NCI-H345 (cell line): ENCODE data around the gene PNMA3.
"Not testable (repeated sequence)": the region's sequence is repeated elsewhere in the genome, so short reads cannot be mapped to it uniquely, and the experiment has no call there.

Experiments
- DNase-seq: peaks from one replicate; lab custom pipeline; 2025; lab: John Stamatoyannopoulos, UW

PNMA3 gene

GRCh38 chrX:153074262-153074899 lies 18.1 kb downstream of the PNMA3 start:
- DNase-seq, result no peak

- no peak for DNase-seq
These were observed 18.7 kb downstream of the PNMA3 start for GRCh38 chrX:153074935-153075334.

DNA sequence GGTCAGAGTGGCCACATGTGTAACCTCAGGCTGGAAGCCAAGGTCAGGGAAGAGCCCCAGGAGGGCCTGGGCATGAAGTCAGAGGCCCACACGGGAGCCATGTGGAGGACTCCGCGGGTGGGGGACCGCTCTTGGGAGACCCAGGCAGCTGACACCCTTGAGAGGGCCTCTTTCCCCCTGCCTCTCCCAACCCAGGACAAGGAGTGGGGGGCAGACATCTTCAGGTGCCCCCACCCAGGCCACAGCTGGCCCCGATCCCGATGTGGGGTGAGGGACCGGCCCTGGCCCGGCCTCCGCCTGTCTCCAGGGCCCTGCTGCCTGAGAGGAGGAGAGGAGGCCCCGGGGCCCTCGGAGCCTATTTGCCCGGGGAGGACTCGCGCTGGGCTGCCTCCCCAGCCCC lies 19.1 kb downstream of the PNMA3 start:
- DNase-seq, result no peak

DNA sequence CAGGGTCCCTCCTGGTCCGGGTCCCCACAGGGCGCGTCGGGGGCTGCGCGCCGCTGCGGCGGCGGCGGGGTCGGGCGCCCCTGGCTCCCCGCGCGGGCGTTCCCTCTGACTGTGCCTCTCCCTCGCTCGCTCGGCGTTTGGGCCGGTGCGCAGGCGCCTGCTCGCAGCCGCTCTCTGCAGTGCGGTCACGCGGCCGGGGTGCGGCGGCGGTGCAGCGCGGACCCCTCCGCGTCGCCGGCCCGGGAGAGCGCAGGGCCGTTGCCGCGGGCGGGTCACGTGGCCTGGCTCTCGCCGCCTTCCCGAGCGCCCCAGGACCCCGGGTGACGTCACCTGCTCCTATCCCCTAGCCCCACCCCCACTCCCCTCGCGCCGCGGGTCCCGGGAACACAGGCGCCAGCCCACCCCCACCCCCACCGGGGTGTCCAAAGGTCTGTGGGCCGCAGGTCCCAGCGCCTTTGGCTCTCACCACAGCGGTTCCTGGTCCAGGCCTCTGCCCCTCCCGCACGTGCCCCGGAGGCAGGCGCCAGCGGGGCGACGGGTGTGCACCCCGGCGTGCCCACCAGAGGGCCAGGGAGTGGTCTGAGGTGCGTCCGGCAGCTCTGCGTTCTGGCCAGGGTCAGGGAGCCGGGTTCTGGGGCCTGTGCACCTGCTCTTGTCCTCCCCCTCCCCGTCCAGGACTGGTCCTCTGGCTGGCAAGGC lies 21.3 kb downstream of the PNMA3 start:
- DNase-seq, result not testable (repeated sequence)

DNA sequence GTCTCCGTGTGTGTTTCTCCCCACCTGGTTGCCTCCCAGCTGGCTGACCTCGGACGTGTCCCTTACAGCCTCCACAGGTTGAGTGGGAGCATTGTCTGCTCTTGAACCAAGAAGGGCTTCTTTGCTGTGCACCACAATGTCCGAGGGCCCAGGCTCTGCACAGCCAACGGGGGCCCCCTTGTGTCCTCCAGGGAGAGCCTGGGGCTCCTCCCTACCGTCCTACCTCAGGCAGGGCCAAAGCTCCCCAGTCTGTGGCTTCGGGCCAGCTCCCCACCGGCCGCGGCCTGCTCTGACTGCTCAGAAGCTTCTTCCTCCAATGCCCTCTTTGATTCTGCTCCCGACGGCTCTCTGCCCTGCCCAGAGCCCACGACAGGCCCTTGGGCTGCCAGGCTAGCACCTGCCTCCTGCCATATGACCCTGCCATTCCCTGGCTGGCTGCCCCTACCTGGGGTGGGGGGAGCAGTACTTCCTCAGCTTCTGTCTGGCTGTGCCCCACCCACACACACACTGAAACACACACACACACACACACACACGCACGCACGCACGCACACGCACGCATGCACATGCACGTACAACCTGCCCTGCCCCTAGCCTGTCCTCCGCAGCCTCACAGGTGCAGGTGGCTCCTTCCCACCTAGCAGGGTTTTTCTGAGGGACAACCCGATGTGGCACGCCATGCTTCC lies 27.1 kb downstream of the PNMA3 start:
- peak; percentile 13 for DNase-seq

DNA sequence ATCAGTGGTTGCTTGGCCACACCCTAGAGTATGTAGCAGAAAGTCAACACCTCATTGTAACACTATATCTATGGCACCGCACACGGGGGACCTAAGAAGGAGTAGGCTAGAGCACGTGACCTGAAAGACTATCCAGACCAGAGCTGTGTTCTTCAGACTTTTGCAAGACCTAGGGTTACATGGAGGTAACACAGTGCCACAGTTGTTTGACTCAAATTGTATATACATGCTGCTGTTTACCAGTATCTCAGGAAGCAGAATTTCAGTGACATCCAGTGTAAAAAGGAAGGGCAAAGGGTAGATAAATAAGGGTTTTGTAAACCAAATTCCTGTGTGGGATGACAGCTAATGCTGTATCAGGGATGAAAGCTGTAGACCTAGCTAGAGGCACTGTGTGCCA lies 46.1 kb downstream of the PNMA3 start:
- no peak for DNase-seq

DNA sequence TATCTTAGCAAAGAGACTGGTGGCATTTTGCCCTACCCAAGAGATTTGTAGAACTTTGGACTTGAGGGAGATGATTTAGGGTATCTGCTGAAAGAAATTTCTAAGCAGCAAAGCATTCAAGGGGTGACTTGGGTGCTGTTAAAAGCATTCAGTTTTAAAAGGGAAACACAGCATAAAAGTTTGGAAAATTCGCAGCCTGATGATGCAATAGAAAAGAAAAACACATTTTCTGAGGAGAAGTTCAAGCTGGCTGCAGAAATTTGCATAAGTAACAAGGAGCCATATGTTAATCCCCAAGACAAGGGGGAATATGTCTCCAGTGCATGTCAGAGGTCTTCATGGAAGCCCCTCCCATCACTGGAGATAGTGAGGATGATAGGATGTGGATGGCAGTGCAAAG lies 48.7 kb downstream of the PNMA3 start:
- DNase-seq, result not testable (repeated sequence)

DNA sequence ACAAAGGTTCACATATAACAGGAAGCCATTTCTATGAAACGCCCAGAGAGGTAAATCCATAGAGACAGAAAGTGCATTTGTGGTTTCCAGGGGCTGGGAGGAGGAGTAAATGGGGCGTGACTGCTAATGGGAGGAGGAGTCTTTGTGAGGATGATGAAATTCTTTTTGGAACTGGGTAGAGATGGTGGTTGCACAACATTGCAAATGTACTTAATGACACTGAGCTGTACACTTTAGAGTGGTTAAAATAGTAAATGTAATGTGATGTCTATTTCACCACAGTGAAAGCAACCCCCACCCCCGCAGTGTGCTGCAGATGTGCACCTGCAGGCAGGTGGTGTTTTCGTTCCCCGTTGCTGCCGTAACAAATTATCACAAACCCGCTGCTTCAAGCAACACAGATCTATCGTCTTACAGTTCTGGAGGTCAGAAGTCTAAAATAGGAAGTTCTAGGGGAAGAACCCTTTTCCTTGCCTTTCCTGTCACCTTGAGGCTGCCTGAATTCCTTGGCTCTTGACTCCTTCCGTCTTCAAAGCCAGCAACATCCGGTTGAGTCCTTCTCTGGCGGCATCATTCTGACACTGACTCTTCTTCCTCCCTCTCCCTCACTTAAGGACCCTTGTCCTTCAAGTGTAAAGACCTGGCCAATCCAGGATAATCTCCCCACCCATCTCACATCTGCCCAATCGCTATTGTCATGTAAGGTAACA lies 50.0 kb downstream of the PNMA3 start:
- peak; percentile 22 for DNase-seq
